GM12878 (cell line): ENCODE data around the gene ADISSP. TPM values are rescaled to one million over a fixed set of nuclear protein-coding genes. Genes with fewer than 3 reads are reported as not detected.

Experiments used
- ATAC-seq: fragments of 200-7000 bp; cut with Tn5 transposase; 3 replicates; pipeline ENCODE4 v1.9.1; 2020; ENCODE audit warnings: mild to moderate bottlenecking, moderate library complexity
- BruUV-seq: library from RNA; stranded (reverse); fragments of 400-500 nt; replicated peaks from 2 replicates; lab custom pipeline; 2021; lab: Mats Ljungman, UMichigan
- CTCF ChIA-PET: fragments of 300-600 bp; sonication (Branson Sonifier 250); formaldehyde crosslinking; extraction: SDS; loops from one replicate; lab custom pipeline; 2021; ENCODE audit warnings: inconsistent platforms; lab: Yijun Ruan, JAX
- POLR2A ChIA-PET: fragments of 350-600 bp; formaldehyde crosslinking; extraction: SDS; loops from one replicate; lab custom pipeline; 2021; ENCODE audit warnings: inconsistent platforms; lab: Charles Lee
- RAD21 ChIA-PET: fragments of 300-600 bp; sonication (Branson Sonifier 250); formaldehyde crosslinking; loops from one replicate; lab custom pipeline; 2023; ENCODE audit warnings: antibody characterized with exemption; ENCODE audit not compliant: unreplicated experiment; lab: Charles Lee
- SMC1A ChIA-PET: fragments of 300-600 bp; sonication (Branson Sonifier 250); formaldehyde crosslinking; loops from one replicate; lab custom pipeline; 2023; ENCODE audit not compliant: unreplicated experiment, uncharacterized antibody; lab: Charles Lee
- DNase-seq: peaks from one replicate; pipeline ENCODE4 v3.0.0-alpha.2; 2011; ENCODE audit warnings: low read depth, low spot score
- FAIRE-seq: peaks from 3 replicates; lab custom pipeline; 2011; peaks lifted over from hg19 to GRCh38; lab: Jason Lieb, UNC
- H2AFZ ChIP-seq: 2 replicates; pipeline ENCODE4 v1.6.0; 2011; ENCODE audit warnings: low read depth, low read length, control low read depth; ENCODE audit not compliant: control insufficient read depth
- H3K27ac ChIP-seq: 2 replicates; pipeline ENCODE4 v1.5.1; 2011; ENCODE audit warnings: control low read depth; ENCODE audit not compliant: control insufficient read depth, insufficient read depth
- H3K27me3 ChIP-seq, 2 experiments: replicated peaks in 1 of 2; 2 replicates each; pipeline versions ENCODE4 v1.6.0 to v1.6.1; 2011; ENCODE audit warnings: low read length in 1 of 2; ENCODE audit not compliant: control insufficient read depth in 2 of 2, insufficient read depth in 2 of 2
- H3K36me3 ChIP-seq, 2 experiments: 2 replicates each; pipeline ENCODE4 v1.5.1; 2011; ENCODE audit warnings: low read length in 1 of 2; ENCODE audit not compliant: control insufficient read depth in 2 of 2, insufficient read depth in 2 of 2
- H3K4me1 ChIP-seq: 2 replicates; pipeline ENCODE4 v1.6.1; 2011; ENCODE audit warnings: mild to moderate bottlenecking, low read length, moderate library complexity, mixed read lengths; ENCODE audit not compliant: control insufficient read depth, insufficient read depth
- H3K4me2 ChIP-seq: 2 replicates; pipeline ENCODE4 v1.6.0; 2011; ENCODE audit warnings: control low read depth; ENCODE audit not compliant: control insufficient read depth, insufficient read depth
- H3K4me3 ChIP-seq: fragments of 200-600 bp; sonication (generic); 2 replicates; pipeline ENCODE4 v1.5.1; 2016
- H3K79me2 ChIP-seq: 2 replicates; pipeline ENCODE4 v1.6.0; 2011; ENCODE audit warnings: low read length; ENCODE audit not compliant: control insufficient read depth, insufficient read depth
- H3K9ac ChIP-seq: 2 replicates; pipeline ENCODE4 v1.8.0; 2011; ENCODE audit warnings: low read length, control low read depth, mixed read lengths; ENCODE audit not compliant: control insufficient read depth, insufficient read depth
- H3K9me3 ChIP-seq: replicated peaks from 3 replicates; pipeline ENCODE4 v1.5.1; 2011; ENCODE audit warnings: mild to moderate bottlenecking, low read length; ENCODE audit not compliant: control insufficient read depth, insufficient read depth
- H4K20me1 ChIP-seq: 2 replicates; pipeline ENCODE4 v1.6.0; 2011; ENCODE audit not compliant: control insufficient read depth, insufficient read depth
- ASH2L ChIP-seq: fragments of 300-600, 200-600 bp; sonication (generic); IDR thresholded peaks from 2 replicates; pipeline ENCODE4 v1.6.1; 2017; ENCODE audit warnings: low read depth, mild to moderate bottlenecking, borderline replicate concordance
- PKNOX1 ChIP-seq: fragments of 450-650 bp; IDR thresholded peaks from 2 replicates; pipeline ENCODE4 v1.6.1; 2016; ENCODE audit warnings: mild to moderate bottlenecking
- PML ChIP-seq: IDR thresholded peaks from 2 replicates; pipeline ENCODE4 v1.6.1; 2012; ENCODE audit warnings: low read length, inconsistent platforms
- POLR2AphosphoS5 ChIP-seq: IDR thresholded peaks from 2 replicates; pipeline ENCODE4 v1.6.1; 2011; ENCODE audit warnings: mild to moderate bottlenecking, low read length, inconsistent platforms
- WGBS: methylation state at CpG from one replicate; pipeline ENCODE4 v1.1.6; 2016; ENCODE audit warnings: low lambda C conversion rate; ENCODE audit not compliant: insufficient replicate concordance, insufficient coverage; ENCODE audit errors: missing lambda C conversion rate; 5-methylcytosine and 5-hydroxymethylcytosine counted together
- in situ Hi-C: fragments of 300-500 bp; cut with MboI; formaldehyde crosslinking; loops from 9 replicates; pipeline ENCODE4 v1.14.3; 2018; ENCODE audit warnings: mixed read lengths
- intact Hi-C: fragments of 100-400 bp; cut with micrococcal nuclease; formaldehyde crosslinking; loops from one replicate; pipeline ENCODE4 v1.14.2; 2022; ENCODE audit not compliant: unreplicated experiment
- polyA plus RNA-seq, 11 experiments: library from polyadenylated mRNA; depleted of rRNA in 4 of 11; unstranded in 6 of 11; stranded (reverse) in 5 of 11; fragments of >200 nt; fragmentation: Nextera tagmentation in 4 of 11; fragmentation: Illumina TruSeq in 1 of 11; extraction: Ambion mirVana in 4 of 11; extraction: Trizol in 1 of 11; gene quantifications; 1 replicate in 1 of 11; 2 replicates in 10 of 11; pipeline versions ENCODE4 v1.2.1 to v1.2.3, GENCODE V29; 2011 to 2016; ENCODE audit warnings: inconsistent platforms in 2 of 11, missing spikeins in 2 of 11, low read depth in 1 of 11
- total RNA-seq, 4 experiments: library from RNA; depleted of rRNA in 3 of 4; stranded (reverse); fragments of >200 nt in 3 of 4; fragmentation: Illumina TruSeq in 1 of 4; extraction: Trizol in 1 of 4; gene quantifications; 2 replicates each; pipeline versions ENCODE4 v1.2.1 to v1.2.3, GENCODE V29; 2013 to 2021
- TF ChIP-seq, protein P1 (sequence below): fragments of 450-650 bp; IDR thresholded peaks from 2 replicates; pipeline ENCODE4 v1.6.1; 2017; ENCODE audit warnings: mild to moderate bottlenecking

The ADISSP gene
- total and polyA plus RNA-seq, 10 of the 15 experiments (the other 5 are each of a cell fraction or from before 2014, with no cell fraction given): 0.80 to 96.3 (median 38.6) TPM

DNA sequence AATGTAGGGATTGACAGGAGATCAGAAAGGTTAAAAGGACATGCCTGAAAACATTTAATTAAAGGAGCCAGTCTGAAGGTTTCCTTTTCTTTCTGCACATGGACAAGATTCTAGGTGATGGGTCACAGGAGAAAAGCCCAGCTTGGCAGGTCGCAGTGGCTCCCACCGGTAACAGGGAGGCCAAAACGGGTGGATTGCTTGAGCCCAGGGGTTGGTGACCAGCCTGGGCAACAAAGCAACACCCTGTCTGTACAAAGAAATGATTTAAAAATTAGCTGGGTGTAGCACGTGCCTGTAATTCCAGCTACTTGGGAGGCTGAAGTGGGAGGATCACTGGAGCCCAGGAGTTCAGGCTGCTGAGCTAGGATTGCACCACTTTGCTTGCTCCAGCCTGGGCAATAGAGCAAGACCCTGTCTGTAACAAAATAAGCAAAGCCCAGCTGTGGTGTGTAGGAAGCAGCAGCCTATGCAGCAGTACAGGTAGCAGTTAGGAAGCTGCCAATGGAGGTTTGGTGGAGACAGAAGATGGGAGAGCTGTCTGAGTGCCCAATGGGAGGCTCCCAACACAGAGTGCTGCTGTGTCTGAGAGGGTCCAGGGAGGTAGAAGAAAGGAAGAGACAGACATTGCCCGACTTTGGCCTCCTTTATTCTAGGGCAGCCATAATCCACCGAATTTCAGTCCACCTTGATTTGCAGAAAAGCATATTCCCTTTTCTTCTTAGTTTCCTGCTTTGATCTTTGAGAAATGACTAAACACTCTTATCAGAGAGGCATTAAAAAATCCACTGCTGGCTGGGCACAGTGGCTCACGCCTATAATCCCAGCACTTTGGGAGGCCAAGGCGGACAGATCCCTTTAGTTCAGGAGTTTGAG lies 45.7 kb upstream of the ADISSP start:
- POLR2A ChIA-PET: interaction anchor here (0.6 to 0.9 kb wide), 2 partner anchors 12 to 15 kb away, joined by 4 to 6 read pairs; no protein-coding TSS in a partner anchor

More for the DNA sequence above, 45.7 kb upstream of the ADISSP start:
- Histone ChIP-seq H3K9me3 (no peaks in the 10 kb centered on the region), H3K27me3 (no peaks in the 10 kb centered on the region), H3K79me2 (no peaks in the 10 kb centered on the region), H2AFZ (no peak overlapping the region), H3K4me2 (no peak overlapping the region), H3K4me3 (no peak overlapping the region), H4K20me1 (no peaks in the 10 kb centered on the region), H3K36me3 (no peaks in the 10 kb centered on the region), H3K27ac (no peak overlapping the region), H3K9ac (no peak overlapping the region), H3K4me1 (peaks cover 9% of the 10 kb centered on the region)
- ATAC-seq (no peak; the same call in 2 of the 3 replicates), DNase-seq (no peak), FAIRE-seq (no peak)
- ChIA-PET RAD21 (interaction anchor here (1.0 to 1.2 kb wide), 2 partner anchors 14 to 25 kb away, joined by 4 to 5 read pairs; no protein-coding TSS in a partner anchor), SMC1A (interaction anchor here (0.8 to 2.0 kb wide), 4 partner anchors 13 to 259 kb away, joined by 3 to 6 read pairs (median 4); no protein-coding TSS in a partner anchor), CTCF (interaction anchor here (0.6 to 2.1 kb wide), 4 partner anchors 26 to 97 kb away, joined by 3 to 7 read pairs (median 3); partner anchors contain the start of gene ADISSP)
- in situ Hi-C loops: no loop called here
- BruUV-seq: no TSS peak
- WGBS: 54% methylated on average over 8 of the region's 8 CpGs
- TF ChIP-seq ASH2L (no peak), PML (no peak), PKNOX1 (no peak), POLR2AphosphoS5 (no peak)
- TF ChIP-seq, protein P1, sequence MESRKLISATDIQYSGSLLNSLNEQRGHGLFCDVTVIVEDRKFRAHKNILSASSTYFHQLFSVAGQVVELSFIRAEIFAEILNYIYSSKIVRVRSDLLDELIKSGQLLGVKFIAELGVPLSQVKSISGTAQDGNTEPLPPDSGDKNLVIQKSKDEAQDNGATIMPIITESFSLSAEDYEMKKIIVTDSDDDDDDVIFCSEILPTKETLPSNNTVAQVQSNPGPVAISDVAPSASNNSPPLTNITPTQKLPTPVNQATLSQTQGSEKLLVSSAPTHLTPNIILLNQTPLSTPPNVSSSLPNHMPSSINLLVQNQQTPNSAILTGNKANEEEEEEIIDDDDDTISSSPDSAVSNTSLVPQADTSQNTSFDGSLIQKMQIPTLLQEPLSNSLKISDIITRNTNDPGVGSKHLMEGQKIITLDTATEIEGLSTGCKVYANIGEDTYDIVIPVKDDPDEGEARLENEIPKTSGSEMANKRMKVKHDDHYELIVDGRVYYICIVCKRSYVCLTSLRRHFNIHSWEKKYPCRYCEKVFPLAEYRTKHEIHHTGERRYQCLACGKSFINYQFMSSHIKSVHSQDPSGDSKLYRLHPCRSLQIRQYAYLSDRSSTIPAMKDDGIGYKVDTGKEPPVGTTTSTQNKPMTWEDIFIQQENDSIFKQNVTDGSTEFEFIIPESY: no peak
- intact Hi-C loops: no loop called here
